Type B pancreatic cell (in vitro differentiated cells): Measurements from ENCODE around the gene CEP63. TPM values are rescaled to one million over a fixed set of nuclear protein-coding genes. Genes with fewer than 3 reads are reported as not detected.

Experiments used
- DNase-seq: peaks from one replicate; pipeline ENCODE4 v3.0.0; 2021; ENCODE audit warnings: mixed read lengths; ENCODE audit not compliant: unreplicated experiment; ENCODE audit errors: extremely low spot score
- H3K27ac Mint-ChIP-seq: 2 replicates; pipeline ENCODE4 v1.8.0; 2021; ENCODE audit warnings: mild to moderate bottlenecking, mixed read lengths
- H3K27me3 Mint-ChIP-seq: 2 replicates; pipeline ENCODE4 v1.8.0; 2021; ENCODE audit warnings: mixed read lengths
- H3K36me3 Mint-ChIP-seq: 2 replicates; pipeline ENCODE4 v1.8.0; 2021; ENCODE audit warnings: mixed read lengths
- H3K4me1 Mint-ChIP-seq: one replicate; pipeline ENCODE4 v1.8.0; 2021; ENCODE audit warnings: mixed read lengths; ENCODE audit not compliant: unreplicated experiment
- H3K4me3 Mint-ChIP-seq: 2 replicates; pipeline ENCODE4 v1.8.0; 2021; ENCODE audit warnings: mild to moderate bottlenecking, mixed read lengths
- H3K9me3 Mint-ChIP-seq: 2 replicates; pipeline ENCODE4 v1.8.0; 2021; ENCODE audit warnings: mixed read lengths
- CTCF ChIP-seq: fragments of 200-600 bp; sonication (generic); conservative IDR thresholded peaks from 2 replicates; pipeline ENCODE4 v1.5.0; 2021; ENCODE audit warnings: antibody characterized with exemption, mild to moderate bottlenecking
- total RNA-seq: library from RNA; stranded (reverse); gene quantifications from 2 replicates; pipeline ENCODE4 v1.2.1, GENCODE V29; 2021; ENCODE audit warnings: low replicate concordance

Gene CEP63
- total RNA-seq, 1 donor from 2014 or later, result 22.8 TPM

- H3K36me3 Mint-ChIP-seq, result no peaks in the 10 kb centered on the region
- TF ChIP-seq CTCF, result no peak
- no peaks in the 10 kb centered on the region for H3K4me1 Mint-ChIP-seq
- H3K4me3 Mint-ChIP-seq, result no peak overlapping the region
- H3K9me3 Mint-ChIP-seq, result no peaks in the 10 kb centered on the region
- no peak overlapping the region for H3K27ac Mint-ChIP-seq
- no peaks in the 10 kb centered on the region for H3K27me3 Mint-ChIP-seq
- no peak for DNase-seq
These were observed 136.0 kb downstream of the CEP63 start for GRCh38 chr3:134621854-134622253.

- no peaks in the 10 kb centered on the region for H3K9me3 Mint-ChIP-seq
- no peaks in the 10 kb centered on the region for H3K27me3 Mint-ChIP-seq
- no peaks in the 10 kb centered on the region for H3K36me3 Mint-ChIP-seq
- H3K4me3 Mint-ChIP-seq, result no peak overlapping the region
- no peak overlapping the region for H3K27ac Mint-ChIP-seq
- H3K4me1 Mint-ChIP-seq, result no peaks in the 10 kb centered on the region
- no peak for DNase-seq
- no peak for TF ChIP-seq CTCF
These were observed 137.0 kb downstream of the CEP63 start for GRCh38 chr3:134622806-134623365.

GRCh38 chr3:134623615-134624245, 137.9 kb downstream of the CEP63 start:
- no peaks in the 10 kb centered on the region for H3K27me3 Mint-ChIP-seq
- no peaks in the 10 kb centered on the region for H3K36me3 Mint-ChIP-seq
- TF ChIP-seq CTCF, result no peak
- no peak overlapping the region for H3K4me3 Mint-ChIP-seq
- no peak for DNase-seq
- H3K4me1 Mint-ChIP-seq, result no peaks in the 10 kb centered on the region
- no peak overlapping the region for H3K27ac Mint-ChIP-seq
- H3K9me3 Mint-ChIP-seq, result no peaks in the 10 kb centered on the region

Other genes starting within 250 kb of the CEP63 start
- 50.7 and 59.2 TPM in 2 replicates for gene RYK, start 235.2 kb upstream of the CEP63 start, total RNA-seq
- 79.2 and 122 TPM in 2 replicates for gene AMOTL2, start 111.6 kb upstream of the CEP63 start, total RNA-seq
- gene ANAPC13, start 72 bp upstream of the CEP63 start, total RNA-seq, result 47.8 and 57.0 TPM in 2 replicates
- 0.43 and 0.58 TPM in 2 replicates for gene KY, start 165.0 kb downstream of the CEP63 start, total RNA-seq